SK-N-SH treated with all-trans-retinoic acid at 6 μM for 48 hours (cell line): Measurements from ENCODE around the gene SLC30A1.
"Not testable (repeated sequence)": the region's sequence is repeated elsewhere in the genome, so short reads cannot be mapped to it uniquely, and the experiment has no call there.

Experiments used
- ATAC-seq: fragments of 200-7000 bp; cut with Tn5 transposase; 3 replicates; pipeline ENCODE4 v1.9.1; 2020; ENCODE audit warnings: mild to moderate bottlenecking, moderate library complexity
- ARNTL ChIP-seq: fragments of 450-650 bp; formaldehyde crosslinking; IDR thresholded peaks from 2 replicates; pipeline ENCODE4 v1.5.0; 2020; ENCODE audit warnings: low read depth, mild to moderate bottlenecking, moderate library complexity, borderline replicate concordance
- BACH2 ChIP-seq: fragments of 250-450 bp; sonication (Bioruptor Pico); IDR thresholded peaks from 2 replicates; pipeline ENCODE4 v1.9.0; 2021; ENCODE audit warnings: mild to moderate bottlenecking, borderline replicate concordance
- CSDC2 ChIP-seq: fragments of 250-450 bp; sonication (Bioruptor Pico); IDR thresholded peaks from 2 replicates; pipeline ENCODE4 v1.5.0; 2020; ENCODE audit warnings: mild to moderate bottlenecking, moderate library complexity
- ESRRG ChIP-seq: fragments of 250-450 bp; sonication (Bioruptor Pico); IDR thresholded peaks from 2 replicates; pipeline ENCODE4 v1.6.1; 2021; ENCODE audit warnings: mild to moderate bottlenecking
- GLIS3 ChIP-seq: fragments of 250-450 bp; sonication (Bioruptor Pico); IDR thresholded peaks from 2 replicates; pipeline ENCODE4 v1.5.0; 2020; ENCODE audit warnings: mild to moderate bottlenecking, moderate library complexity
- ISL1 ChIP-seq: fragments of 250-450 bp; sonication (Bioruptor Pico); IDR thresholded peaks from 2 replicates; pipeline ENCODE4 v2.1.2; 2022; ENCODE audit warnings: mild to moderate bottlenecking, moderate library complexity
- PPARA ChIP-seq: fragments of 250-450 bp; sonication (Bioruptor Pico); IDR thresholded peaks from 2 replicates; pipeline ENCODE4 v1.5.0; 2020; ENCODE audit warnings: mild to moderate bottlenecking, borderline replicate concordance
- RARB ChIP-seq: fragments of 250-450 bp; sonication (Bioruptor Pico); IDR thresholded peaks from 2 replicates; pipeline ENCODE4 v1.8.0; 2021; ENCODE audit warnings: mild to moderate bottlenecking, moderate library complexity
- SNAI2 ChIP-seq: fragments of 250-450 bp; sonication (Bioruptor Pico); IDR thresholded peaks from 2 replicates; pipeline ENCODE4 v1.5.0; 2020; ENCODE audit warnings: mild to moderate bottlenecking, moderate library complexity
- TCF4 ChIP-seq: fragments of 250-450 bp; sonication (Bioruptor Pico); IDR thresholded peaks from 2 replicates; pipeline ENCODE4 v1.8.0; 2021; ENCODE audit warnings: mild to moderate bottlenecking, moderate library complexity, borderline replicate concordance
- TOX ChIP-seq: fragments of 250-450 bp; sonication (Bioruptor Pico); IDR thresholded peaks from 2 replicates; pipeline ENCODE4 v1.8.0; 2021; ENCODE audit warnings: mild to moderate bottlenecking, moderate library complexity, borderline replicate concordance
- ZC3H10 ChIP-seq: fragments of 250-450 bp; sonication (Bioruptor Pico); IDR thresholded peaks from 2 replicates; pipeline ENCODE4 v1.5.1; 2021; ENCODE audit warnings: mild to moderate bottlenecking, moderate library complexity
- ZFP3 ChIP-seq: fragments of 250-450 bp; sonication (Bioruptor Pico); IDR thresholded peaks from 2 replicates; pipeline ENCODE4 v1.5.0; 2020; ENCODE audit warnings: mild to moderate bottlenecking, moderate library complexity
- ZFP30 ChIP-seq: fragments of 450-650 bp; formaldehyde crosslinking; IDR thresholded peaks from 2 replicates; pipeline ENCODE4 v1.5.0; 2022; ENCODE audit warnings: mild to moderate bottlenecking, moderate library complexity
- ZNF565 ChIP-seq: fragments of 450-650 bp; formaldehyde crosslinking; conservative IDR thresholded peaks from 2 replicates; pipeline ENCODE4 v1.5.0; 2020; ENCODE audit warnings: low read depth, mild to moderate bottlenecking, moderate library complexity
- ZNF8 ChIP-seq: fragments of 450-650 bp; formaldehyde crosslinking; IDR thresholded peaks from 2 replicates; pipeline ENCODE4 v1.5.0; 2020; ENCODE audit warnings: mild to moderate bottlenecking, moderate library complexity
- TF ChIP-seq, protein P1 (sequence below): fragments of 250-450 bp; sonication (Bioruptor Pico); IDR thresholded peaks from 2 replicates; pipeline ENCODE4 v1.5.0; 2020; ENCODE audit warnings: mild to moderate bottlenecking, moderate library complexity
- TF ChIP-seq, protein P2 (sequence below): fragments of 250-450 bp; sonication (Bioruptor Pico); IDR thresholded peaks from 2 replicates; pipeline ENCODE4 v1.5.1; 2020; ENCODE audit warnings: low read depth, mild to moderate bottlenecking, moderate library complexity
- TF ChIP-seq, protein P3 (sequence below): fragments of 250-450 bp; sonication (Bioruptor Pico); IDR thresholded peaks from 2 replicates; pipeline ENCODE4 v1.8.0; 2020; ENCODE audit warnings: mild to moderate bottlenecking, moderate library complexity, borderline replicate concordance
- TF ChIP-seq, protein P4 (sequence below): fragments of 250-450 bp; sonication (Bioruptor Pico); IDR thresholded peaks from 2 replicates; pipeline ENCODE4 v1.8.0; 2021; ENCODE audit warnings: low read depth, mild to moderate bottlenecking, moderate library complexity, borderline replicate concordance
- TF ChIP-seq, protein P5 (sequence below): fragments of 250-450 bp; sonication (Bioruptor Pico); IDR thresholded peaks from 2 replicates; pipeline ENCODE4 v1.5.1; 2021; ENCODE audit warnings: mild to moderate bottlenecking, moderate library complexity

The SLC30A1 gene

DNA sequence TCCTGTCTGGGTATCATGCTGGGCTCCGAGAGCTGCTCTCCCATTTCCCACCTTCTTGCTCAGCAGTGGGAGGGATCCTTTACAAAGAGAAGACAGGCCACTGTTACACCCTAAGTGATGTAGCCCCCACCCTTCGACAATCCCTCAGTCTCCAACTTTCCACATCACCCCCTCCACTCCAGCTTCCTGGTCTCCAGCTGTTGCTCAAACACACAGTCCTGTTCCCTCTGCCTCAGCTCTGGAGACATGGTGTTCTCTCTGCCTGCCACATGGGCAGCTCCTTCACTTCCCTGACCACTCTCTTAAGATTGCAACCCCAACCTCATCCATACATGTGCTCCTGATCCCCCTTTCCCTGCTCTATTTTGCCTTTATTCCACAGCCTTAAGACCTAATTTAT lies 37.7 kb downstream of the SLC30A1 start (continued):
- no peak for TF ChIP-seq CSDC2 (CRISPR knock-in tag)
- TF ChIP-seq SNAI2, result no peak
- no peak for TF ChIP-seq ZNF565 (CRISPR knock-in tag)

DNA sequence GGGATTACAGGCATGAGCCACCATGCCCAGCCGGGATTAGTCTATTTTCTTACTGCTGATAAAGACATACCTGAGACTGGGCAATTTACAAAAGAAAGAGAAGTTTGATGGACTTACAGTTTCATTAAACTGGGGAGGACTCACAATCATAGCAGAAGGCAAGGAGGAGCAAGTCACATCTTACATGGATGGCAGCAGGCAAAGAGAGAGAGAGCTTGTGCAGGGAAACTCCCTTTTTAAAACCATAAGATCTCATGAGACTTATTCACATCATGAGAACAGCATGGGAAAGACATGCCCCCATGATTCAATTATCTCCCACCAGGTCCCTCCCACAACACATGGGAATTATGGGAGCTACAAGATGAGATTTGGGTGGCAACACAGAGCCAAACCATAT lies 38.1 kb downstream of the SLC30A1 start:
- not testable (repeated sequence) for ATAC-seq

DNA sequence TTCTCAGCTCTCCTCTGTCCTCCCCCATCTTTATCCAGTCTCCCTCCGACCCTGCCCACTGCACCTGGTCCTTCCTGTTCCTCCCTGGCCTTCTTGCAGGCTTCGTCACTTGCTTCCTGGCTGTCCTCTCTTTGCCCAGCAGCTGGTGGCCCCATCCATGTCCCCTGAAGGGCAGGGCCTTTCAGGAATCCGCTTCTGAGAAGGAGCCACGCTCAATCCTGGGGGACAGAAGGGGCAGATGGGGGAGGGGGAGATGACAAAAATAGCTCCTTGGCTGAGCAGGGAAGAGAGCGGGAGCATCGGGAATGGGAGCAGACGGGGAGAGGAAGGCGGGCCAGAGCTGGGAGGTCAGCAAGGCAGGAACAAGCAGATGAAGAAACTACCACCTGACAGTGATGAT lies 40.7 kb downstream of the SLC30A1 start:
- ATAC-seq, result no peak
- no peak for TF ChIP-seq PPARA (CRISPR knock-in tag)
- TF ChIP-seq ZFP30 (CRISPR knock-in tag), result no peak
- TF ChIP-seq ZNF565 (CRISPR knock-in tag), result no peak
- TF ChIP-seq, protein P1, sequence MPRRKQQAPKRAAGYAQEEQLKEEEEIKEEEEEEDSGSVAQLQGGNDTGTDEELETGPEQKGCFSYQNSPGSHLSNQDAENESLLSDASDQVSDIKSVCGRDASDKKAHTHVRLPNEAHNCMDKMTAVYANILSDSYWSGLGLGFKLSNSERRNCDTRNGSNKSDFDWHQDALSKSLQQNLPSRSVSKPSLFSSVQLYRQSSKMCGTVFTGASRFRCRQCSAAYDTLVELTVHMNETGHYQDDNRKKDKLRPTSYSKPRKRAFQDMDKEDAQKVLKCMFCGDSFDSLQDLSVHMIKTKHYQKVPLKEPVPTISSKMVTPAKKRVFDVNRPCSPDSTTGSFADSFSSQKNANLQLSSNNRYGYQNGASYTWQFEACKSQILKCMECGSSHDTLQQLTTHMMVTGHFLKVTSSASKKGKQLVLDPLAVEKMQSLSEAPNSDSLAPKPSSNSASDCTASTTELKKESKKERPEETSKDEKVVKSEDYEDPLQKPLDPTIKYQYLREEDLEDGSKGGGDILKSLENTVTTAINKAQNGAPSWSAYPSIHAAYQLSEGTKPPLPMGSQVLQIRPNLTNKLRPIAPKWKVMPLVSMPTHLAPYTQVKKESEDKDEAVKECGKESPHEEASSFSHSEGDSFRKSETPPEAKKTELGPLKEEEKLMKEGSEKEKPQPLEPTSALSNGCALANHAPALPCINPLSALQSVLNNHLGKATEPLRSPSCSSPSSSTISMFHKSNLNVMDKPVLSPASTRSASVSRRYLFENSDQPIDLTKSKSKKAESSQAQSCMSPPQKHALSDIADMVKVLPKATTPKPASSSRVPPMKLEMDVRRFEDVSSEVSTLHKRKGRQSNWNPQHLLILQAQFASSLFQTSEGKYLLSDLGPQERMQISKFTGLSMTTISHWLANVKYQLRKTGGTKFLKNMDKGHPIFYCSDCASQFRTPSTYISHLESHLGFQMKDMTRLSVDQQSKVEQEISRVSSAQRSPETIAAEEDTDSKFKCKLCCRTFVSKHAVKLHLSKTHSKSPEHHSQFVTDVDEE (CRISPR knock-in tag), result no peak
- no peak for TF ChIP-seq RARB (CRISPR knock-in tag)
- TF ChIP-seq SNAI2, result no peak
- no peak for TF ChIP-seq ISL1
- TF ChIP-seq BACH2, result no peak
- no peak for TF ChIP-seq ZNF8 (CRISPR knock-in tag)
- no peak for TF ChIP-seq GLIS3 (CRISPR knock-in tag)
- TF ChIP-seq ESRRG, result no peak
- TF ChIP-seq ZC3H10 (CRISPR knock-in tag), result no peak

DNA sequence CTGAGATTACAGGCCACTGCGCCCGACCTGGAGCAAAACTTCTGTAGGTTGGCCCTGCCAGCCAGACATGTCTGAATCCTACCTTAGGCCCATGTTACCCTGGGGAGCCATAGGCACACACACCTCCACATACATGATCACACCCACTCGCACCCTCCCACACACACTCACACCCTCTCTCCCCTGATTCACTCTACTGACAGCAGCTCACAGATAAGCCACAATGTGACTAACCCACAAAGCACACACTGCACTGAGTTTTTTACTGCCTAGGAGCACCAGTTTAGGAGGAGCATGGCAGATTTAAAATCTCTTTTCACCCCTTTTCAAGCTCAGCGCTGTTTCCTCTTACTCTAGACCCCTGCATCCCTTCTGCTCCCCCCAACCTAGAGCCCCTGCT lies 41.7 kb downstream of the SLC30A1 start:
- ATAC-seq, result no peak
- TF ChIP-seq TCF4 (no peak), CSDC2 (CRISPR knock-in tag) (no peak), ZNF565 (CRISPR knock-in tag) (no peak), ZFP3 (CRISPR knock-in tag) (no peak), ZNF8 (CRISPR knock-in tag) (no peak), TOX (CRISPR knock-in tag) (no peak), ISL1 (no peak), GLIS3 (CRISPR knock-in tag) (no peak), PPARA (CRISPR knock-in tag) (no peak), ARNTL (CRISPR knock-in tag) (no peak), ESRRG (no peak)
- TF ChIP-seq, protein P2, sequence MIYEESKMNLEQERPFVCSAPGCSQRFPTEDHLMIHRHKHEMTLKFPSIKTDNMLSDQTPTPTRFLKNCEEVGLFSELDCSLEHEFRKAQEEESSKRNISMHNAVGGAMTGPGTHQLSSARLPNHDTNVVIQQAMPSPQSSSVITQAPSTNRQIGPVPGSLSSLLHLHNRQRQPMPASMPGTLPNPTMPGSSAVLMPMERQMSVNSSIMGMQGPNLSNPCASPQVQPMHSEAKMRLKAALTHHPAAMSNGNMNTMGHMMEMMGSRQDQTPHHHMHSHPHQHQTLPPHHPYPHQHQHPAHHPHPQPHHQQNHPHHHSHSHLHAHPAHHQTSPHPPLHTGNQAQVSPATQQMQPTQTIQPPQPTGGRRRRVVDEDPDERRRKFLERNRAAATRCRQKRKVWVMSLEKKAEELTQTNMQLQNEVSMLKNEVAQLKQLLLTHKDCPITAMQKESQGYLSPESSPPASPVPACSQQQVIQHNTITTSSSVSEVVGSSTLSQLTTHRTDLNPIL (CRISPR knock-in tag), result no peak
- TF ChIP-seq, protein P1 (CRISPR knock-in tag), result no peak
- TF ChIP-seq, protein P3, sequence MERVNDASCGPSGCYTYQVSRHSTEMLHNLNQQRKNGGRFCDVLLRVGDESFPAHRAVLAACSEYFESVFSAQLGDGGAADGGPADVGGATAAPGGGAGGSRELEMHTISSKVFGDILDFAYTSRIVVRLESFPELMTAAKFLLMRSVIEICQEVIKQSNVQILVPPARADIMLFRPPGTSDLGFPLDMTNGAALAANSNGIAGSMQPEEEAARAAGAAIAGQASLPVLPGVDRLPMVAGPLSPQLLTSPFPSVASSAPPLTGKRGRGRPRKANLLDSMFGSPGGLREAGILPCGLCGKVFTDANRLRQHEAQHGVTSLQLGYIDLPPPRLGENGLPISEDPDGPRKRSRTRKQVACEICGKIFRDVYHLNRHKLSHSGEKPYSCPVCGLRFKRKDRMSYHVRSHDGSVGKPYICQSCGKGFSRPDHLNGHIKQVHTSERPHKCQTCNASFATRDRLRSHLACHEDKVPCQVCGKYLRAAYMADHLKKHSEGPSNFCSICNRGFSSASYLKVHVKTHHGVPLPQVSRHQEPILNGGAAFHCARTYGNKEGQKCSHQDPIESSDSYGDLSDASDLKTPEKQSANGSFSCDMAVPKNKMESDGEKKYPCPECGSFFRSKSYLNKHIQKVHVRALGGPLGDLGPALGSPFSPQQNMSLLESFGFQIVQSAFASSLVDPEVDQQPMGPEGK (CRISPR knock-in tag), result no peak
- TF ChIP-seq, protein P4, sequence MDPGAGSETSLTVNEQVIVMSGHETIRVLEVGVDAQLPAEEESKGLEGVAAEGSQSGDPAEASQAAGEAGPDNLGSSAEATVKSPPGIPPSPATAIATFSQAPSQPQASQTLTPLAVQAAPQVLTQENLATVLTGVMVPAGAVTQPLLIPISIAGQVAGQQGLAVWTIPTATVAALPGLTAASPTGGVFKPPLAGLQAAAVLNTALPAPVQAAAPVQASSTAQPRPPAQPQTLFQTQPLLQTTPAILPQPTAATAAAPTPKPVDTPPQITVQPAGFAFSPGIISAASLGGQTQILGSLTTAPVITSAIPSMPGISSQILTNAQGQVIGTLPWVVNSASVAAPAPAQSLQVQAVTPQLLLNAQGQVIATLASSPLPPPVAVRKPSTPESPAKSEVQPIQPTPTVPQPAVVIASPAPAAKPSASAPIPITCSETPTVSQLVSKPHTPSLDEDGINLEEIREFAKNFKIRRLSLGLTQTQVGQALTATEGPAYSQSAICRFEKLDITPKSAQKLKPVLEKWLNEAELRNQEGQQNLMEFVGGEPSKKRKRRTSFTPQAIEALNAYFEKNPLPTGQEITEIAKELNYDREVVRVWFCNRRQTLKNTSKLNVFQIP, result no peak
- TF ChIP-seq, protein P5, sequence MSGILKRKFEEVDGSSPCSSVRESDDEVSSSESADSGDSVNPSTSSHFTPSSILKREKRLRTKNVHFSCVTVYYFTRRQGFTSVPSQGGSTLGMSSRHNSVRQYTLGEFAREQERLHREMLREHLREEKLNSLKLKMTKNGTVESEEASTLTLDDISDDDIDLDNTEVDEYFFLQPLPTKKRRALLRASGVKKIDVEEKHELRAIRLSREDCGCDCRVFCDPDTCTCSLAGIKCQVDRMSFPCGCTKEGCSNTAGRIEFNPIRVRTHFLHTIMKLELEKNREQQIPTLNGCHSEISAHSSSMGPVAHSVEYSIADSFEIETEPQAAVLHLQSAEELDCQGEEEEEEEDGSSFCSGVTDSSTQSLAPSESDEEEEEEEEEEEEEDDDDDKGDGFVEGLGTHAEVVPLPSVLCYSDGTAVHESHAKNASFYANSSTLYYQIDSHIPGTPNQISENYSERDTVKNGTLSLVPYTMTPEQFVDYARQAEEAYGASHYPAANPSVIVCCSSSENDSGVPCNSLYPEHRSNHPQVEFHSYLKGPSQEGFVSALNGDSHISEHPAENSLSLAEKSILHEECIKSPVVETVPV (CRISPR knock-in tag), result no peak
